Stomach (tissue), 9 donors: ENCODE measurements around the gene MBLAC1. TPM values are rescaled to one million over a fixed set of nuclear protein-coding genes. Genes with fewer than 3 reads are reported as not detected.
A peak's percentile ranks its signal among the peaks of the same experiment; 100 is the strongest.

ENCODE experiments used
- DNase-seq, 2 donors: peaks; one replicate each; pipeline versions ENCODE4 v3.0.0 to v3.0.0-alpha.2; 2013 to 2019
- H3K27ac ChIP-seq, 5 donors: fragments of 200-600 bp in 4 of 5; sonication (generic) in 4 of 5; one replicate each; pipeline ENCODE4 v1.5.1; 2013 to 2019; ENCODE audit warnings: mild to moderate bottlenecking in 1 of 5, moderate library complexity in 1 of 5
- H3K27me3 ChIP-seq, 3 donors: fragments of 200-600 bp; sonication (generic); one replicate each; pipeline ENCODE4 v1.5.1; 2017 to 2019; ENCODE audit warnings: mixed run types in 1 of 3
- H3K36me3 ChIP-seq, 4 donors: fragments of 200-600 bp; sonication (generic); 1 replicate in 3 of 4; 2 replicates in 1 of 4; pipeline ENCODE4 v1.5.1; 2016 to 2019
- H3K4me1 ChIP-seq, 4 donors: fragments of 200-600 bp; sonication (generic); one replicate each; pipeline ENCODE4 v1.5.1; 2016 to 2019
- H3K4me3 ChIP-seq, 4 donors: fragments of 200-600 bp; sonication (generic) in 3 of 4; one replicate each; pipeline ENCODE4 v1.5.1; 2016 to 2019; ENCODE audit warnings: mild to moderate bottlenecking in 1 of 4
- H3K9me3 ChIP-seq, 4 donors: fragments of 200-600 bp; sonication (generic); one replicate each; pipeline ENCODE4 v1.5.1; 2016 to 2019
- CTCF ChIP-seq, 7 experiments: fragments of 450-650 bp in 4 of 7; fragments of 200-600 bp in 3 of 7; sonication (generic) in 3 of 7; IDR thresholded peaks; one replicate each; pipeline ENCODE4 v1.5.1; 2016 to 2019; ENCODE audit warnings: antibody characterized with exemption in 7 of 7, control low read depth in 2 of 7, mild to moderate bottlenecking in 1 of 7
- EP300 ChIP-seq: sonication (generic); formaldehyde crosslinking; IDR thresholded peaks from one replicate; pipeline ENCODE4 v1.6.1; 2017; ENCODE audit warnings: antibody characterized with exemption
- POLR2A ChIP-seq, 4 donors: fragments of 450-650 bp; IDR thresholded peaks; one replicate each; pipeline ENCODE4 v1.6.1; 2016; ENCODE audit warnings: antibody characterized with exemption in 4 of 4, control low read depth in 2 of 4, mild to moderate bottlenecking in 1 of 4, moderate library complexity in 1 of 4
- POLR2AphosphoS5 ChIP-seq, 3 donors: sonication (generic); formaldehyde crosslinking; IDR thresholded peaks; one replicate each; pipeline ENCODE4 v1.6.1; 2016; ENCODE audit warnings: antibody characterized with exemption in 3 of 3
- WGBS, 5 donors: extraction: QIAGEN DNeasy Blood & Tissue Kit in 3 of 5; methylation state at CpG; one replicate each; pipeline versions ENCODE4 v1.1.5 to v1.1.7; 2013 to 2018; 5-methylcytosine and 5-hydroxymethylcytosine counted together
- intact Hi-C: fragments of 100-400 bp; cut with DNase I; formaldehyde crosslinking; loops from one replicate; pipeline ENCODE4 v1.15.1; 2023; ENCODE audit warnings: low total_unique reads
- polyA plus RNA-seq, 3 donors: library from polyadenylated mRNA; stranded (reverse); fragments of 200-250 nt; gene quantifications; one replicate each; pipeline ENCODE4 v1.2.3, GENCODE V29; 2013
- total RNA-seq, 5 donors: library from RNA; depleted of rRNA; stranded (reverse); fragments of >200 nt; gene quantifications; one replicate each; pipeline versions ENCODE4 v1.1.0 to v1.2.3, GENCODE V29; 2014 to 2016
- donor health status: healthy with polysubstance abuse.
- donor health status: Bipolar disorder and iron deficiency.
- donor health status: healthy.

MBLAC1 gene
- total and polyA plus RNA-seq, 8 donors, result 1.3 to 6.1 (median 1.7) TPM; not detected in 3

GRCh38 chr7:100130608-100131453 lies 4.1 kb downstream of the MBLAC1 start:
- H3K27ac ChIP-seq, result peak overlapping the region in 4 of 5 donors; percentile 47 to 67 (median 60)
- 7 to 10% (median 10%) methylated on average over 24 of the region's 24 CpGs for WGBS, 5 donors
- peak; percentile 88 to 91 for DNase-seq
- H3K4me3 ChIP-seq, result peak overlapping the region in 3 of 4 donors; percentile 11 to 26 (median 20)
- intact Hi-C loops, result loop anchor here (10.0 kb wide), 1 partner anchor 84 kb away; the partner anchor contains the start of gene PVRIG
- H3K4me1 ChIP-seq, result peaks cover 27 to 49% (median 37%) of the 10 kb centered on the region in 4 donors
- no peak for TF ChIP-seq EP300
- TF ChIP-seq CTCF (IDR thresholded peaks at IDR 0.05), result peak in 5 of 7 experiments; percentile 83 to 90 (median 85)
- TF ChIP-seq POLR2AphosphoS5 (IDR thresholded peaks at IDR 0.05), result no peak
- no peaks in the 10 kb centered on the region for H3K36me3 ChIP-seq
- no peaks in the 10 kb centered on the region for H3K9me3 ChIP-seq
- no peaks in the 10 kb centered on the region for H3K27me3 ChIP-seq

- no peak for TF ChIP-seq POLR2A (IDR thresholded peaks at IDR 0.05)
- no peak for TF ChIP-seq EP300
- TF ChIP-seq POLR2AphosphoS5 (IDR thresholded peaks at IDR 0.05), result no peak
- TF ChIP-seq CTCF (IDR thresholded peaks at IDR 0.05), result no peak
- no peaks in the 10 kb centered on the region for H3K36me3 ChIP-seq
- peaks cover 22 to 43% (median 31%) of the 10 kb centered on the region in 4 donors for H3K4me1 ChIP-seq
- no peaks in the 10 kb centered on the region for H3K9me3 ChIP-seq
- no peak for DNase-seq
- intact Hi-C loops, result loop anchor here (10.0 kb wide), 1 partner anchor 83 kb away; the partner anchor contains the start of gene PVRIG
- no peak overlapping the region for H3K4me3 ChIP-seq
- no peaks in the 10 kb centered on the region for H3K27me3 ChIP-seq
- 54 to 68% (median 59%) methylated on average over 5 to 7 of the region's 7 CpGs for WGBS, 5 donors
- no peak overlapping the region for H3K27ac ChIP-seq
These were observed 5.4 kb downstream of the MBLAC1 start for GRCh38 chr7:100132126-100132525.

GRCh38 chr7:100132697-100133151 lies 6.0 kb downstream of the MBLAC1 start:
- intact Hi-C loops, result loop anchor here (10.0 kb wide), 1 partner anchor 82 kb away; the partner anchor contains the start of gene PVRIG
- no peaks in the 10 kb centered on the region for H3K27me3 ChIP-seq
- H3K4me1 ChIP-seq, result peaks cover 20 to 41% (median 27%) of the 10 kb centered on the region in 4 donors
- DNase-seq, result peak; percentile 72 to 85
- no peak for TF ChIP-seq EP300
- peak in 5 of 7 experiments; percentile 72 to 97 (median 82) for TF ChIP-seq CTCF (IDR thresholded peaks at IDR 0.05)
- 13 to 23% (median 20%) methylated on average over 3 of the region's 3 CpGs for WGBS, 5 donors
- no peak overlapping the region for H3K27ac ChIP-seq
- H3K9me3 ChIP-seq, result no peaks in the 10 kb centered on the region
- H3K36me3 ChIP-seq, result no peaks in the 10 kb centered on the region
- H3K4me3 ChIP-seq, result no peak overlapping the region

GRCh38 chr7:100137851-100138760 lies 11.3 kb downstream of the MBLAC1 start:
- no peaks in the 10 kb centered on the region for H3K27me3 ChIP-seq
- H3K27ac ChIP-seq, result peak overlapping the region; percentile 61 to 83 (median 67)
- TF ChIP-seq EP300, result no peak
- peak; percentile 6 to 75 (median 61) for TF ChIP-seq POLR2AphosphoS5 (IDR thresholded peaks at IDR 0.05)
- intact Hi-C loops, result loop anchor here (10.0 kb wide), 1 partner anchor 77 kb away; the partner anchor contains the start of gene PVRIG
- no peak overlapping the region for H3K4me3 ChIP-seq
- DNase-seq, result peak; percentile 52 to 63
- 47 to 65% (median 61%) methylated on average over 13 of the region's 13 CpGs for WGBS, 5 donors
- H3K36me3 ChIP-seq, result no peaks in the 10 kb centered on the region
- no peaks in the 10 kb centered on the region for H3K9me3 ChIP-seq
- peaks cover 5 to 19% (median 11%) of the 10 kb centered on the region in 4 donors for H3K4me1 ChIP-seq
